HG02885 (cell line): Measurements from ENCODE around the gene TSFM.

ENCODE experiments used
- ATAC-seq: cut with Tn5 transposase; IDR thresholded peaks from one replicate; pipeline ENCODE4 v1.9.1; 2021; ENCODE audit warnings: mild to moderate bottlenecking; ENCODE audit not compliant: unreplicated experiment, poor library complexity

The TSFM gene

DNA sequence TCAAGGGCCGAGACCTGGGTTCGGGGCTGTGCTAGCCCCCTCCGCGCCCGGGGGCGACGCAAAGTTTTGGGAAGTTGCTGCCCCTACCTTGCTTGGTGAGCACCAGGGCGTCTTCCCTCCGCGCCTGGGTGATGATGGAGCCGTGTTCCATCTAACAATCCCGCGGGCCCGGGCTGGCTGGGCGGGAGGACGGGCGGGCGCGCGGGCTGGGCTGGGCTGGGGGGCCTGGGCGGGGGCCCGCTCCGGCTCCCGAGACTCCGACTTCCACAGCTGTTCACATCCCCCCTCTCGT is 63.6 kb downstream of the TSFM start:
- ATAC-seq = peak; percentile 4

DNA sequence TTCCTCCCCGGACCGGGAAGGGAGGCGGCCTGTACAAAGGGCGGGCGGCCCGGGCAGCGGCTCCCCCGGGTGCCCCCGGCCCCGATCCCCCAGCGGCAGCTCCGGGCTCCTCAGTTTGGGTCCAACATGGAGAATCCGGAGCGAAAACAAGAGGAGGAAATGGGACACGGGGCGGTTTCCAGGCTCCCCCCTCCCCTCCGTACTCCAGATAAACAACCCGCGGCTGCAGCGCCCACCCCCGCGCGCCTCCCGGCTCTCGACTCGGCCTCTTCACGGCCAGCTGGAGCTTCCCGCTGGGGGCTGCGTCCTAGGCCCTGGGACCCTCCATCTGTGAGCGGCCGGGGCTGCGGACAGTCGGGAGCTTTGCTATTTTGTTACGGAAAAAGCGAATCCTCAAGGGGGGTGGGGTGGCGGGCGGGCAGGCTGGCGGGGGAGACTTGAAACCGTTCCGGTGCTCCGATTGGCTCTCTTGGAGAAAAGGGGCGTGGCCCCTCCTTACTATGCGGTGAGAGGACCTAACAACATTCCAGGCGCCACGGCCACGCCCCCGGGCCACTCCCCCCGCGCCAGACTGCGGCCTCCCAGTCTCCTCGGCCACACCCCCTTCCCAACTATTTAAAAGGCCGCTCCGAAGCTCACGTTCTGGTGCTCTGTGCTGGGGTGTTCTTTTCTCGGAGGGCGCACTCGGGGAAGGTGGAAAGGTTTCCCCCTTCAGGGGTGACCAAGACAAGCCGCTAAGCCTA is 64.2 kb downstream of the TSFM start, which contains the start of gene CTDSP2:
TSS of gene CTDSP2 (minus strand) at position 153 of the 743 bp plus-strand sequence. CDS start 294 bp downstream, outside the sequence.
- ATAC-seq = peak; percentile 49
